Activated CD8-positive, alpha-beta T cell treated with anti-CD3 and anti-CD28 coated beads for 36 hours (primary cell): Measurements from ENCODE around the gene AK8. TPM values are rescaled to one million over a fixed set of nuclear protein-coding genes. Genes with fewer than 3 reads are reported as not detected.
A peak's percentile ranks its signal among the peaks of the same experiment; 100 is the strongest.

Experiments
- ATAC-seq: fragments of 200-7000 bp; cut with Tn5 transposase; one replicate; pipeline ENCODE4 v1.10.0; 2021; ENCODE audit warnings: mild to moderate bottlenecking, moderate library complexity
- CTCF ChIA-PET: fragments of 350-600 bp; sonication (Branson Sonifier 250); formaldehyde crosslinking; loops from one replicate; lab custom pipeline; 2021; ENCODE audit warnings: antibody characterized with exemption; lab: Charles Lee
- POLR2A ChIA-PET: fragments of 350-600 bp; sonication (Branson Sonifier 250); formaldehyde crosslinking; loops from one replicate; lab custom pipeline; 2021; ENCODE audit warnings: antibody characterized with exemption; lab: Charles Lee
- DNase-seq: peaks from one replicate; pipeline ENCODE4 v3.0.0-alpha.2; 2020
- H3K27ac Mint-ChIP-seq: one replicate; pipeline ENCODE4 v1.8.0; 2021; ENCODE audit warnings: mild to moderate bottlenecking, mixed read lengths
- H3K27me3 Mint-ChIP-seq: one replicate; pipeline ENCODE4 v1.8.0; 2021; ENCODE audit warnings: mixed read lengths
- H3K36me3 Mint-ChIP-seq: one replicate; pipeline ENCODE4 v1.8.0; 2021; ENCODE audit warnings: low read depth, mixed read lengths
- H3K4me1 Mint-ChIP-seq: one replicate; pipeline ENCODE4 v1.8.0; 2021; ENCODE audit warnings: low read depth, mixed read lengths
- H3K4me3 Mint-ChIP-seq: one replicate; pipeline ENCODE4 v1.8.0; 2021; ENCODE audit warnings: mild to moderate bottlenecking, moderate library complexity, mixed read lengths
- H3K9me3 Mint-ChIP-seq: one replicate; pipeline ENCODE4 v1.8.0; 2021; ENCODE audit warnings: mixed read lengths
- CTCF ChIP-seq: fragments of 200-600 bp; IDR thresholded peaks from one replicate; pipeline ENCODE4 v1.8.0; 2022; ENCODE audit warnings: antibody characterized with exemption, mild to moderate bottlenecking
- intact Hi-C: fragments of 100-400 bp; cut with micrococcal nuclease; formaldehyde crosslinking; loops from one replicate; pipeline ENCODE4 v1.10.0; 2022
- total RNA-seq, 2 experiments: library from RNA; stranded (reverse); gene quantifications; one replicate each; pipeline ENCODE4 v1.2.3, GENCODE V29; 2021

AK8 gene
- total RNA-seq, 2 experiments from 2014 or later, result not detected

- CTCF ChIA-PET, result interaction anchor here (1.0 to 1.5 kb wide), 2 partner anchors 13 to 54 kb away, joined by 3 to 4 read pairs; no protein-coding TSS in a partner anchor
Measured at GRCh38 chr9:132801659-132802058, 76.4 kb downstream of the AK8 start.

GRCh38 chr9:132800038-132800648, 77.9 kb downstream of the AK8 start:
- TF ChIP-seq CTCF, result peak; percentile 96
- CTCF ChIA-PET, result interaction anchor here (0.7 to 2.9 kb wide), 7 partner anchors 8 to 108 kb away, joined by 3 to 10 read pairs (median 4); no protein-coding TSS in a partner anchor
- peak; percentile 73 for DNase-seq
- no peak overlapping the region for H3K4me3 Mint-ChIP-seq
- POLR2A ChIA-PET, result no interaction called here
- no peak overlapping the region for H3K27ac Mint-ChIP-seq
- intact Hi-C loops, result loop anchor here (10.0 kb wide), 1 partner anchor 295 kb away; no protein-coding TSS in a partner anchor
- no peaks in the 10 kb centered on the region for H3K9me3 Mint-ChIP-seq
- peaks cover 2% of the 10 kb centered on the region for H3K4me1 Mint-ChIP-seq
- peak; percentile 94 for ATAC-seq
- no peaks in the 10 kb centered on the region for H3K36me3 Mint-ChIP-seq
- peaks cover 16% of the 10 kb centered on the region for H3K27me3 Mint-ChIP-seq

More at GRCh38 chr9:132801659-132802058, 76.4 kb downstream of the AK8 start:
- H3K9me3 Mint-ChIP-seq, result no peaks in the 10 kb centered on the region
- no peak overlapping the region for H3K27ac Mint-ChIP-seq
- H3K4me1 Mint-ChIP-seq, result peaks cover 2% of the 10 kb centered on the region
- no peaks in the 10 kb centered on the region for H3K36me3 Mint-ChIP-seq
- ATAC-seq, result no peak
- H3K27me3 Mint-ChIP-seq, result peaks cover 11% of the 10 kb centered on the region
- POLR2A ChIA-PET, result interaction anchor here (0.7 kb wide), 1 partner anchor 397 kb away, joined by 3 read pairs; no protein-coding TSS in a partner anchor
- no peak overlapping the region for H3K4me3 Mint-ChIP-seq
- intact Hi-C loops, result loop anchor here (10.0 kb wide), 1 partner anchor 297 kb away; no protein-coding TSS in a partner anchor
- DNase-seq, result no peak
- TF ChIP-seq CTCF, result no peak

GRCh38 chr9:132798817-132799790, 79.0 kb downstream of the AK8 start:
- H3K36me3 Mint-ChIP-seq, result no peaks in the 10 kb centered on the region
- no peak for DNase-seq
- CTCF ChIA-PET, result interaction anchor here (0.7 to 2.9 kb wide), 9 partner anchors 18 to 387 kb away, joined by 3 to 10 read pairs (median 3); no protein-coding TSS in a partner anchor
- POLR2A ChIA-PET, result no interaction called here
- no peak overlapping the region for H3K27ac Mint-ChIP-seq
- intact Hi-C loops, result loop anchor here (10.0 kb wide), 1 partner anchor 384 kb away; the partner anchor contains the start of gene CFAP77
- H3K4me1 Mint-ChIP-seq, result no peaks in the 10 kb centered on the region
- H3K27me3 Mint-ChIP-seq, result peaks cover 19% of the 10 kb centered on the region
- no peak for TF ChIP-seq CTCF
- ATAC-seq, result no peak
- no peaks in the 10 kb centered on the region for H3K9me3 Mint-ChIP-seq
- H3K4me3 Mint-ChIP-seq, result no peak overlapping the region

- CTCF ChIA-PET, result interaction anchor here (0.7 to 2.9 kb wide), 4 partner anchors 40 to 386 kb away, joined by 3 to 10 read pairs (median 3); no protein-coding TSS in a partner anchor
- H3K4me3 Mint-ChIP-seq, result no peak overlapping the region
- H3K9me3 Mint-ChIP-seq, result no peaks in the 10 kb centered on the region
- intact Hi-C loops, result loop anchor here (10.0 kb wide), 1 partner anchor 383 kb away; the partner anchor contains the start of gene CFAP77
- H3K27ac Mint-ChIP-seq, result no peak overlapping the region
- TF ChIP-seq CTCF, result no peak
- H3K27me3 Mint-ChIP-seq, result peaks cover 22% of the 10 kb centered on the region
- no peak for DNase-seq
- no peaks in the 10 kb centered on the region for H3K36me3 Mint-ChIP-seq
- H3K4me1 Mint-ChIP-seq, result no peaks in the 10 kb centered on the region
- POLR2A ChIA-PET, result no interaction called here
- no peak for ATAC-seq
Measured at GRCh38 chr9:132797861-132798659, 80.0 kb downstream of the AK8 start.
